CD4-positive, alpha-beta T cell treated with Interleukin-21 for 1 hour (primary cell): ENCODE results near the gene NEMP2.
"Not testable (repeated sequence)": the region's sequence is repeated elsewhere in the genome, so short reads cannot be mapped to it uniquely, and the experiment has no call there.

ENCODE experiments used
- DNase-seq: peaks from one replicate; pipeline ENCODE4 v3.0.0-alpha.2; 2020

Gene NEMP2

GRCh38 chr2:190486037-190486623, 48.4 kb downstream of the NEMP2 start:
- DNase-seq, result no peak

- no peak for DNase-seq
Measured at GRCh38 chr2:190482451-190482850, 52.1 kb downstream of the NEMP2 start.

GRCh38 chr2:190481339-190481738, 53.2 kb downstream of the NEMP2 start:
- DNase-seq, result no peak

GRCh38 chr2:190478572-190479195, 55.8 kb downstream of the NEMP2 start:
- no peak for DNase-seq

- DNase-seq, result no peak
Measured at GRCh38 chr2:190477661-190478454, 56.7 kb downstream of the NEMP2 start.

DNA sequence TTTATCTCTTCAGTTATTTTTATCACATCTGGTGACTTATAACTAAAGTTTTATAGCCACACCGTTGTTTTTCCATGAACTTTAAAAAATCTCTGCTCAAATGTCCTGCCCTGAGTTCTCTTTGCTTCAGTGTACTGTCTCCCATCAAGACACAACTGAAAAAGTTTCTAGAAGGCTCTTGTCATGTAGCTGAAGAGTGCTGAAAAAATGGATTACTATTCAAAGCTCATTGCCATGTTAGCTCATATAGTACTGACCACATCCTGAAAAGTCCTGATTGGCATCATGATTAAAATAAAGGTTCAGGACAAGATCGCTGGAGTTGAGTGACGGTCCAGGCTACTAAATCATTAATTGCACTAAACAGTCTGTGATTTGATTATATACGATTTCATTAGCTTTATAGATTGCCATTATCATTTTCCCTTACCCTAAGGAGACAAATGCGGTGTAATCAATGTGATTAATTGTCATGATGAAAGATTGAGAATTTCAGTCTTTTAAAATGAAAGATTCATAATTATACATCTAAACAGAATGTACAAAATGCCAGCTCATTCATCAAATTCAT, 64.2 kb downstream of the NEMP2 start:
- DNase-seq, result no peak

- peak; percentile 36 for DNase-seq
Measured at GRCh38 chr2:190469771-190470170, 64.8 kb downstream of the NEMP2 start.

DNA sequence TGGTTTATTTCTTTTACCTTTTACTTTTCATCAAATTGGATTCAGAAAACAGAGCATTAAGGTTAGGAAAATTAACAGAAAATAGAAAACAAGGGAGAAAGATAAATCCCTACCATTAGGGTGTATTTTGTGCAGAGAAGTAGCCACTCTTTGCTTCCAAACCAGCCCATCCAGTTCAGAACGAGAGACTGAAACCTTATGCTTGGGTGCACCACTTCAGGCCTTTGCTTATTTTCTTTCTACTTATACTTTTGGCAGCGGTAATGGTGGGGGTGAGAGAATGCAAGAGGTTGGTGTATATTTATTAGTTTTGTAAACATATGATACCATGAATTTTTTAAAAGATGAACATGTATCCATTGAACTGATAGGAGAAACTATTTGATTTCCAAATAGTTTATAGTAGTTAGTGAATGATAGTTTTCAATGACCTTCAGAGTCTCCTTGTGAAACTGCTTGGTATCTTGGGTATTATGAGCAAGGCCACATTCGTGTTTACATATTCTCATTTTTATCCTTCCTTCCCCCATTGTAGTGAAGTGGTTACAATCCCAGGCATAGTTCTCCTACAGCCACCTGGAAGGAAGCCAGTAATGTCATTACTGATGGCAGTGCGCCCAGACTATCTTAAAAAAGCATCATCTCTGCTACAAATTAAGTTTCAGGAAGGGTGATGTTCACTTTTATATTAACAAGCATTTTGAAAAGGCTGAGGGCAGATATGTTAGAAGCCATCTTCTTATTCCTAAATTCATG, 65.5 kb downstream of the NEMP2 start:
- DNase-seq, result no peak

DNA sequence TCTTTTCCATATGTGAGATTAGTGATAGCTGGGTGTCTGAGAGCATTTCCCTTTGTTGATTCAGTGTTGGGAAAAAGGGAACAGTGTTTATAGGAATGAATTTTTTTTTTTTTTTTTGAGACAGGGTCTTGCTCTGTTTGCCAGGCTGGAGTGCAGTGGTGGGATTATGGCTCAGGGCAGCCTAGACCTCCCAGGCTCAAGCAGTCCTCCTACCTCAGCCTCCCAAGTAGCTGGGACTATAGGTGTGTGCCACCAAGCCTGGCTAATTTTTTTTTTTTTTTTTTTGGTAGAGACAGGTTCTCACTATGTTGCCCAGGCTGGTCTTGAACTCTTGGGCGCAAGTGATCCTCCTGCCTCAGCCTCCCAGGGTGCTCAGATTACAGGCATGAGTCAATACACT, 66.2 kb downstream of the NEMP2 start:
- not testable (repeated sequence) for DNase-seq

DNA sequence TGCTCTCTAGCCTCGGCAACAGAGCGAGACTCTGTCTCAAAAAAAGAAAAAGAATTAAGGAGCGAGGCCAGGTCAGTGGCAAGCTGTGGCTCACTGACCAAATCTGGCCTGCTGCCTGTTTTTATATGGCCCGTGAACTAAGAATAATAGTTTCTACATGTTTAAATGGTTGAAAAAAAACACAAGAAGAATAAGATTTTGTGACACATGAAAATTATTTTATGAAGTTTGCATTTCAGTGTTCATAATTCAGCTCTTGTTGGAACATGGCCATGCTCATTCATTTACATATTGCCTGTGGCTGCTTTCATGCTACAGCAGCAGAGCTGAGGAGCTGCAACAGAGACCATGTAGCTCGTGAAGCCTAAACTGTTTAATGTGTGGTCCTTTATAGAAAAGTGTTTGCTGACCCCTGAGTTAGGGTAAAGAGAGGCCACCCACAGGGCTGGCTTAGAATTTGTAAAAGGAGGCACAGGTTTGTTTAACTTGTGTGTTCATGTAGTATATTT, 66.9 kb downstream of the NEMP2 start:
- no peak for DNase-seq

DNA sequence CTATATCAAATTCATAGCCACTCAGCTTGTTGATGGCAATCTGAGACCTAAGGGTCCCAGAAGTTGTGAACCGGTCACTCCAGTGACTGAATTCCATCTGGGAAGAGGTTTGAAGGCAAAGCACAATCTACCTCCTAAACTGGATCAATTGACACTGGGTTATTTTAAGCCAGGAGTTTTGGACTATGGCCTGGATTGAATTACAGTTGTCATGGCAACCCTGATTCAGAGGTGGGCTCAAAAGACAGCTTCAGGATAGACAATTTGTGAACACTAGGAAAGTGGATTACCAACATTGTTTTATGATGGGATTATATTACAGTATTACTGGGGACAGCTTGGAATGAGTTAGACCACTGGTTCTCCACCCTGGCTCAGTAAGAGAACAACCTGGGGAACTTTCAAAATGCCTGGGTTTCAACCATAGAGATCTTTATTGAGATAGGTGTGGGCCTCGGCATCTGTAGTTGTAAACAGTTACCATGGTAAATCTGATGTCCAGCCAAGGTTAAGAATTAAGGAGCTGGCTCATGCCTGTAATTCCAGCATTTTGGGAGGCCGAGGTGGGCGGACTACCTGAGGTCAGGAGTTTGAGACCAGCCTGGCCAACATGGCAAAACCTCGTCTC, 67.6 kb downstream of the NEMP2 start:
- DNase-seq, result no peak

- DNase-seq, result no peak
Measured at GRCh38 chr2:190465060-190465459, 69.5 kb downstream of the NEMP2 start.

GRCh38 chr2:190462611-190463010, 71.9 kb downstream of the NEMP2 start:
- DNase-seq, result no peak

DNA sequence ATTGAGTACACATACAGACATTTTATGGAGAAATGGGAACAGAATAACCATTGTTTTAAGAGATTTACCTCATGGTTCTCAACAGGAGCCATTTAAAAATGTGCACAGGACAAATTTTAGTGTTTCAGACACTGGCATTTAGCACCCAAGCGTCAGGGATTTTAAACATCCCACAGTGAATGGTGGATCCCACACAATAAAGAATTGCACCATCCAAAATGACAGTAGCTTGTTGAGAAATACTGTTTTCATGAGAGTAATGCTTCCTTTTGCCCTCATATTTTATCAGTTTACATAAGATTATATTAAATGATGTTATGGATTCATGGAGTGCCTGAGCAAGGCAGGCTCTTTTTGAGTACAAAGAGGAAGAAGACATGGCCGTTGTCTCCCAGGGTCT, 72.3 kb downstream of the NEMP2 start:
- DNase-seq, result no peak

DNA sequence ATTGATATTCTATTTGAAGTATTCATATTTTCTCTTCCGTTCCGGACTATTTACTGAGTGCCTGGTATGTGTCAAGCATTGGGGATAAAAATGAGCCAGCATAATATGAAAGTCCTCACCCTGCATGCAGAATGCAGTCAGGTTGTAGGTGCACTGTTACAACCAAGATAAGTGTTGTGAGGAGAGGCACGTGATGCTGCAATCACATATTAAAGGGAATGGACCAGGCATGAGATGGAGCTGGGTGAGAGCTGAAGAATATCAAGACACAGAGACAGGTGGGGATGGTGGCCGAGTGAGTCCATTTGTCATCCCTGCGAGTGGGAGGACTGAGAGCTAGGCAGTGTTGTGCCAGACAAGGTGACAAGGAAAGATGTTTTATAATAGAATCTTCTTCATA, 74.0 kb downstream of the NEMP2 start:
- DNase-seq, result no peak

DNA sequence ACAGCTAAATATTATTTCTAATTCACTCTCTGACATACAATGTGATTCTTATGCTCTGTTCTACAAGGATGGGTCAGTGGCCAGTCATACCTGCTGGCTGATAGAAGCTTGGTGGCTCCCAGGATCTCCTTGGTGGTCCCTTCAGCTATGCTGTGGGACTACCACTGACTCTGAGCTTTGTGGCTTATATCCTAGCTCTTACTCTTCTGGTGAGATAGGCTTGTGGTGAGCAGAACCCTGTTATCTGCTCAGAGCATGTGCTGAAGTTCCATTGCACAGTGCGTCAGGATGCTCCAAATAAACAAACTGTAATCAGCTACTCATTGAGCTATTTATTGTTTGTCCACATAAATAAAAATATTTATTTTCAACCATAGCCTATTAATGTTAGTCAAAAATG, 74.6 kb downstream of the NEMP2 start:
- no peak for DNase-seq

- no peak for DNase-seq
Measured at GRCh38 chr2:190458352-190459107, 76.0 kb downstream of the NEMP2 start.

DNA sequence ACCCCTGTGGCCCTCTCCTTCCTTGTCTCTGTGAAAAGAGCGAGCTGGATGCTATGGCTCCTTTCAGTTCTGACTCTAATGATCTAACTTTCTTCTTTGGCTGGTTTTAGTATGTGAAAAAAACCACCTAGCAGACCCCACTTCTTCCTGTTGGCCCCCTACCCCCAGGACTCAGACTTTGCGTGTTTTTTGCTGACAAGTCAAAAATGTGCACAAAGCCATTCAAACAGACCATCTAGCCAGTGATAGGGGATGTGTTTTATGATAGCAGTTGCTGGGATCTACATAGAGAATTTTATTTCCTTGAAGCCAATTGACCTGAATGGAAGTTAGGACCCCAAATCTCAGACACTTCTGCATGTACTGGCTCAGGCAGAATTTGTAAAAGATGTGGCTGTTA, 77.3 kb downstream of the NEMP2 start:
- no peak for DNase-seq

DNA sequence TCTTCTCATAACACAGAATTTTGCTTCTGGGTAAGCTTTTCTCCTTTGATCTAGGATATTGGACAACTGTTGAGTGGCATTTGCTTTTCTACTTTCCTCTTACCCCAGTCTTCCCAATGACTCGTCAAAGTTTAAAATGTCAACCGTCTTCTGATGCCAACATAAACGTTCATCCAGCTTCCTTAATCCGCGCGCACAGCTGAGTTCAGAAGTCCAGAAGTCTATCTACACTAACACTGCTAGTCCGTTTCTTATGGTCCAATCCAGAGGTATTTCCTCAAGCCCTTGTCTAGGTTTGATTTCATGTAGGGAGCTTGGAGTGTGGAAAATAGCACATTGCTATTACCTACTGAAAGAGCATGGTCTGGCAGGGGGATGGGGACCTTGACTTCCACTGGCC, 77.7 kb downstream of the NEMP2 start:
- no peak for DNase-seq

DNA sequence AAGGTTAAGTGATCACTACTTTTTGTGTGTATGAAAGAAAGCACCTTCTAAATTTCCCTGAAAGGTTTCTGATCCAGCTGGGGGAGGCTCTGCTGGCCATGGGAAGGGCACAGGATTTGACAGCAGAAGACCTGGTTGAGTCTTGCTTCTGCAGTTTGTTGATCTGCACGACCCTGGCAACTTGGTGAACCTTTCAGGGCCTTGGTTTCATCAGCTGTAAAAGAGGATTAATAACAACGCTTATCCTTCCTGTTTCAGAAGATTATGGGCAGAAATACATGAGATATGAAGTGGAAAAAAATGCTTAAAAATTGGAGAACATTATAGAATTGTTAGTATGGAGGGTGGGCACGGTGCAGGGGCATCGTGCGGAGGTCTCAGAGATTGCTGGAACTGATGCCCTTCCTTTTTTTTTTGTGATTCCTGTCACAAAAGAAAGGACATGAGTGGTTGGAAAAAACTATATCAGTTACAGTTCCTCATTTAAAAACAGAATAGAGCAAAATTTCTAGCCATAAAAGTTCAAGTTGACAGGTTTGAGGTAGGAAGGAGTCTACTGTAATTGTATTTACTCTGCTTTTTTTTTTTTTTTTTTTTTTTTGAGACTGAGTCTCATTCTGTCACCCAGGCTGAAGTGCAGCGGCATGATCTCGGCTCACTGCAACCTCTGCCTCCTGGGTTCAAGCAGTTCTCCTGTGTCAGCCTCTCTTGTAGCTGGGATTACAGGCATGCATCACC, 79.0 kb downstream of the NEMP2 start:
- no peak for DNase-seq

- no peak for DNase-seq
Measured at GRCh38 chr2:190454795-190455194, 79.7 kb downstream of the NEMP2 start.
